ENCODE results near the gene CASP7.
"Not testable (repeated sequence)": the region's sequence is repeated elsewhere in the genome, so short reads cannot be mapped to it uniquely, and the experiment has no call there.

CASP7 gene

GRCh38 chr10:113764582-113764981 is 84.9 kb downstream of the CASP7 start:
- H3K36me3 ChIP-seq (ENCODE audit: control insufficient read depth, insufficient read depth, low read length): no peaks in the 10 kb centered on the region
- no peak overlapping the region for H3K4me3 ChIP-seq (ENCODE audit: low read depth, low read length)
- H3K4me1 ChIP-seq (ENCODE audit: control insufficient read depth, insufficient read depth, low read length): no peaks in the 10 kb centered on the region
- H3K9me3 ChIP-seq (ENCODE audit: control insufficient read depth, insufficient read depth, low read length): no peaks in the 10 kb centered on the region
- no peak overlapping the region for H3K9ac ChIP-seq (ENCODE audit: low read depth, low read length)
- no peaks in the 10 kb centered on the region for H3K27me3 ChIP-seq (ENCODE audit: control insufficient read depth, insufficient read depth, low read length)

GRCh38 chr10:113765910-113766309 is 86.2 kb downstream of the CASP7 start:
- H3K4me3 ChIP-seq (ENCODE audit: low read depth, low read length): no peak overlapping the region
- H3K4me1 ChIP-seq (ENCODE audit: control insufficient read depth, insufficient read depth, low read length): no peaks in the 10 kb centered on the region
- H3K27me3 ChIP-seq (ENCODE audit: control insufficient read depth, insufficient read depth, low read length): no peaks in the 10 kb centered on the region
- H3K9ac ChIP-seq (ENCODE audit: low read depth, low read length): no peak overlapping the region
- H3K36me3 ChIP-seq (ENCODE audit: control insufficient read depth, insufficient read depth, low read length): no peaks in the 10 kb centered on the region
- H3K9me3 ChIP-seq (ENCODE audit: control insufficient read depth, insufficient read depth, low read length): no peaks in the 10 kb centered on the region

- H3K4me3 ChIP-seq (ENCODE audit: low read depth, low read length): no peak overlapping the region
- no peak overlapping the region for H3K9ac ChIP-seq (ENCODE audit: low read depth, low read length)
- no peaks in the 10 kb centered on the region for H3K9me3 ChIP-seq (ENCODE audit: control insufficient read depth, insufficient read depth, low read length)
- H3K4me1 ChIP-seq (ENCODE audit: control insufficient read depth, insufficient read depth, low read length): no peaks in the 10 kb centered on the region
- H3K27me3 ChIP-seq (ENCODE audit: control insufficient read depth, insufficient read depth, low read length): no peaks in the 10 kb centered on the region
- H3K36me3 ChIP-seq (ENCODE audit: control insufficient read depth, insufficient read depth, low read length): no peaks in the 10 kb centered on the region
Observed at GRCh38 chr10:113767222-113767621, 87.5 kb downstream of the CASP7 start.

GRCh38 chr10:113770346-113770745 is 90.6 kb downstream of the CASP7 start:
- H3K4me1 ChIP-seq (ENCODE audit: control insufficient read depth, insufficient read depth, low read length): no peaks in the 10 kb centered on the region
- H3K27me3 ChIP-seq (ENCODE audit: control insufficient read depth, insufficient read depth, low read length): no peaks in the 10 kb centered on the region
- no peak overlapping the region for H3K4me3 ChIP-seq (ENCODE audit: low read depth, low read length)
- no peaks in the 10 kb centered on the region for H3K36me3 ChIP-seq (ENCODE audit: control insufficient read depth, insufficient read depth, low read length)
- H3K9me3 ChIP-seq (ENCODE audit: control insufficient read depth, insufficient read depth, low read length): no peaks in the 10 kb centered on the region
- no peak overlapping the region for H3K9ac ChIP-seq (ENCODE audit: low read depth, low read length)

- not testable (repeated sequence) for H3K27me3 ChIP-seq (ENCODE audit: control insufficient read depth, insufficient read depth, low read length); H3K9ac ChIP-seq (ENCODE audit: low read depth, low read length); H3K4me1 ChIP-seq (ENCODE audit: control insufficient read depth, insufficient read depth, low read length); H3K4me3 ChIP-seq (ENCODE audit: low read depth, low read length); H3K36me3 ChIP-seq (ENCODE audit: control insufficient read depth, insufficient read depth, low read length); H3K9me3 ChIP-seq (ENCODE audit: control insufficient read depth, insufficient read depth, low read length)
Observed at GRCh38 chr10:113771131-113771530, 91.4 kb downstream of the CASP7 start.

GRCh38 chr10:113775686-113776294 is 96.1 kb downstream of the CASP7 start:
- H3K36me3 ChIP-seq (ENCODE audit: control insufficient read depth, insufficient read depth, low read length): no peaks in the 10 kb centered on the region
- H3K27me3 ChIP-seq (ENCODE audit: control insufficient read depth, insufficient read depth, low read length): no peaks in the 10 kb centered on the region
- H3K9ac ChIP-seq (ENCODE audit: low read depth, low read length): no peak overlapping the region
- H3K4me1 ChIP-seq (ENCODE audit: control insufficient read depth, insufficient read depth, low read length): no peaks in the 10 kb centered on the region
- no peaks in the 10 kb centered on the region for H3K9me3 ChIP-seq (ENCODE audit: control insufficient read depth, insufficient read depth, low read length)
- H3K4me3 ChIP-seq (ENCODE audit: low read depth, low read length): no peak overlapping the region

- Histone ChIP-seq H3K27me3 (ENCODE audit: control insufficient read depth, insufficient read depth, low read length) (no peaks in the 10 kb centered on the region), H3K9ac (ENCODE audit: low read depth, low read length) (no peak overlapping the region), H3K36me3 (ENCODE audit: control insufficient read depth, insufficient read depth, low read length) (no peaks in the 10 kb centered on the region), H3K9me3 (ENCODE audit: control insufficient read depth, insufficient read depth, low read length) (no peaks in the 10 kb centered on the region), H3K4me1 (ENCODE audit: control insufficient read depth, insufficient read depth, low read length) (no peaks in the 10 kb centered on the region), H3K4me3 (ENCODE audit: low read depth, low read length) (no peak overlapping the region)
Observed at GRCh38 chr10:113776553-113776952, 96.8 kb downstream of the CASP7 start.

Data from iPS-15b (cell line).